GM12878 (cell line): Measurements from ENCODE around the gene STX3. TPM values are rescaled to one million over a fixed set of nuclear protein-coding genes. Genes with fewer than 3 reads are reported as not detected.

ENCODE experiments used
- ATAC-seq: fragments of 200-7000 bp; cut with Tn5 transposase; 3 replicates; pipeline ENCODE4 v1.9.1; 2020; ENCODE audit warnings: mild to moderate bottlenecking, moderate library complexity
- BruUV-seq: library from RNA; stranded (reverse); fragments of 400-500 nt; replicated peaks from 2 replicates; lab custom pipeline; 2021; lab: Mats Ljungman, UMichigan
- CTCF ChIA-PET: fragments of 300-600 bp; sonication (Branson Sonifier 250); formaldehyde crosslinking; extraction: SDS; loops from one replicate; lab custom pipeline; 2021; ENCODE audit warnings: inconsistent platforms; lab: Yijun Ruan, JAX
- POLR2A ChIA-PET: fragments of 350-600 bp; formaldehyde crosslinking; extraction: SDS; loops from one replicate; lab custom pipeline; 2021; ENCODE audit warnings: inconsistent platforms; lab: Charles Lee
- RAD21 ChIA-PET: fragments of 300-600 bp; sonication (Branson Sonifier 250); formaldehyde crosslinking; loops from one replicate; lab custom pipeline; 2023; ENCODE audit warnings: antibody characterized with exemption; ENCODE audit not compliant: unreplicated experiment; lab: Charles Lee
- SMC1A ChIA-PET: fragments of 300-600 bp; sonication (Branson Sonifier 250); formaldehyde crosslinking; loops from one replicate; lab custom pipeline; 2023; ENCODE audit not compliant: unreplicated experiment, uncharacterized antibody; lab: Charles Lee
- DNase-seq: peaks from one replicate; pipeline ENCODE4 v3.0.0-alpha.2; 2011; ENCODE audit warnings: low read depth, low spot score
- FAIRE-seq: peaks from 3 replicates; lab custom pipeline; 2011; peaks lifted over from hg19 to GRCh38; lab: Jason Lieb, UNC
- H2AFZ ChIP-seq: 2 replicates; pipeline ENCODE4 v1.6.0; 2011; ENCODE audit warnings: low read depth, low read length, control low read depth; ENCODE audit not compliant: control insufficient read depth
- H3K27ac ChIP-seq: 2 replicates; pipeline ENCODE4 v1.5.1; 2011; ENCODE audit warnings: control low read depth; ENCODE audit not compliant: control insufficient read depth, insufficient read depth
- H3K27me3 ChIP-seq, 2 experiments: replicated peaks in 1 of 2; 2 replicates each; pipeline versions ENCODE4 v1.6.0 to v1.6.1; 2011; ENCODE audit warnings: low read length in 1 of 2; ENCODE audit not compliant: control insufficient read depth in 2 of 2, insufficient read depth in 2 of 2
- H3K36me3 ChIP-seq, 2 experiments: 2 replicates each; pipeline ENCODE4 v1.5.1; 2011; ENCODE audit warnings: low read length in 1 of 2; ENCODE audit not compliant: control insufficient read depth in 2 of 2, insufficient read depth in 2 of 2
- H3K4me1 ChIP-seq: 2 replicates; pipeline ENCODE4 v1.6.1; 2011; ENCODE audit warnings: mild to moderate bottlenecking, low read length, moderate library complexity, mixed read lengths; ENCODE audit not compliant: control insufficient read depth, insufficient read depth
- H3K4me2 ChIP-seq: 2 replicates; pipeline ENCODE4 v1.6.0; 2011; ENCODE audit warnings: control low read depth; ENCODE audit not compliant: control insufficient read depth, insufficient read depth
- H3K4me3 ChIP-seq: fragments of 200-600 bp; sonication (generic); 2 replicates; pipeline ENCODE4 v1.5.1; 2016
- H3K79me2 ChIP-seq: 2 replicates; pipeline ENCODE4 v1.6.0; 2011; ENCODE audit warnings: low read length; ENCODE audit not compliant: control insufficient read depth, insufficient read depth
- H3K9ac ChIP-seq: 2 replicates; pipeline ENCODE4 v1.8.0; 2011; ENCODE audit warnings: low read length, control low read depth, mixed read lengths; ENCODE audit not compliant: control insufficient read depth, insufficient read depth
- H3K9me3 ChIP-seq: replicated peaks from 3 replicates; pipeline ENCODE4 v1.5.1; 2011; ENCODE audit warnings: mild to moderate bottlenecking, low read length; ENCODE audit not compliant: control insufficient read depth, insufficient read depth
- H4K20me1 ChIP-seq: 2 replicates; pipeline ENCODE4 v1.6.0; 2011; ENCODE audit not compliant: control insufficient read depth, insufficient read depth
- BMI1 ChIP-seq: fragments of 450-650 bp; IDR thresholded peaks from 2 replicates; pipeline ENCODE4 v1.6.1; 2016; ENCODE audit warnings: mild to moderate bottlenecking, moderate library complexity, borderline replicate concordance
- CHD1 ChIP-seq: IDR thresholded peaks from 2 replicates; pipeline ENCODE4 v1.6.1; 2012; ENCODE audit warnings: low read depth, low read length, improper control_type of control experiment
- ESRRA ChIP-seq: IDR thresholded peaks from 2 replicates; pipeline ENCODE4 v1.6.1; 2012; ENCODE audit warnings: mild to moderate bottlenecking, low read length, improper control_type of control experiment
- ETV6 ChIP-seq, 2 experiments: fragments of 450-650 bp in 1 of 2; IDR thresholded peaks in 1 of 2; conservative IDR thresholded peaks in 1 of 2; 2 replicates each; pipeline ENCODE4 v1.6.1; 2014; ENCODE audit warnings: antibody characterized with exemption in 1 of 2, borderline replicate concordance in 1 of 2, low read depth in 1 of 2, mild to moderate bottlenecking in 1 of 2, moderate library complexity in 1 of 2
- HDGF ChIP-seq: fragments of 450-650 bp; IDR thresholded peaks from 2 replicates; pipeline ENCODE4 v1.6.1; 2016; ENCODE audit warnings: antibody characterized with exemption
- JUNB ChIP-seq: IDR thresholded peaks from 2 replicates; pipeline ENCODE4 v1.6.1; 2016; ENCODE audit warnings: antibody characterized with exemption, mild to moderate bottlenecking
- KAT2A ChIP-seq: conservative IDR thresholded peaks from 2 replicates; pipeline ENCODE4 v1.6.1; 2011; ENCODE audit warnings: low read depth, low read length; ENCODE audit not compliant: control insufficient read depth
- KDM1A ChIP-seq: fragments of 200-600 bp; sonication (generic); IDR thresholded peaks from 2 replicates; pipeline ENCODE4 v1.6.1; 2016; ENCODE audit warnings: borderline replicate concordance
- MXI1 ChIP-seq: fragments of 150-350 bp; IDR thresholded peaks from 2 replicates; pipeline ENCODE4 v1.6.1; 2011; ENCODE audit warnings: low read depth, mild to moderate bottlenecking, inconsistent platforms, low read length, improper control_type of control experiment
- NFIC ChIP-seq: IDR thresholded peaks from 2 replicates; pipeline ENCODE4 v1.6.1; 2012; ENCODE audit warnings: low read depth, mild to moderate bottlenecking, inconsistent platforms, low read length, moderate library complexity
- NFXL1 ChIP-seq: fragments of 450-650 bp; IDR thresholded peaks from 2 replicates; pipeline ENCODE4 v1.6.1; 2017; ENCODE audit warnings: antibody characterized with exemption, mild to moderate bottlenecking, borderline replicate concordance
- SRF ChIP-seq, 2 experiments: IDR thresholded peaks; 2 replicates each; pipeline ENCODE4 v1.6.1; 2011; ENCODE audit warnings: low read depth in 2 of 2, low read length in 2 of 2, mild to moderate bottlenecking in 1 of 2, moderate library complexity in 1 of 2
- STAT3 ChIP-seq: IDR thresholded peaks from 2 replicates; pipeline ENCODE4 v1.6.1; 2011; ENCODE audit warnings: low read depth, low read length, improper control_type of control experiment
- SUPT20H ChIP-seq: IDR thresholded peaks from 2 replicates; pipeline ENCODE4 v1.6.1; 2011; ENCODE audit warnings: low read depth, mild to moderate bottlenecking, low read length, moderate library complexity, borderline replicate concordance; ENCODE audit not compliant: control insufficient read depth
- ZBED1 ChIP-seq: IDR thresholded peaks from 2 replicates; pipeline ENCODE4 v1.6.1; 2016; ENCODE audit warnings: borderline replicate concordance
- ZBTB33 ChIP-seq: fragments of 450-650 bp; IDR thresholded peaks from 2 replicates; pipeline ENCODE4 v1.6.1; 2017; ENCODE audit warnings: mild to moderate bottlenecking
- ZNF217 ChIP-seq: fragments of 450-650 bp; IDR thresholded peaks from 2 replicates; pipeline ENCODE4 v1.6.1; 2017; ENCODE audit warnings: antibody characterized with exemption, mild to moderate bottlenecking
- WGBS: methylation state at CpG from one replicate; pipeline ENCODE4 v1.1.6; 2016; ENCODE audit warnings: low lambda C conversion rate; ENCODE audit not compliant: insufficient replicate concordance, insufficient coverage; ENCODE audit errors: missing lambda C conversion rate; 5-methylcytosine and 5-hydroxymethylcytosine counted together
- in situ Hi-C: fragments of 300-500 bp; cut with MboI; formaldehyde crosslinking; loops from 9 replicates; pipeline ENCODE4 v1.14.3; 2018; ENCODE audit warnings: mixed read lengths
- intact Hi-C: fragments of 100-400 bp; cut with micrococcal nuclease; formaldehyde crosslinking; loops from one replicate; pipeline ENCODE4 v1.14.2; 2022; ENCODE audit not compliant: unreplicated experiment
- polyA plus RNA-seq, 11 experiments: library from polyadenylated mRNA; depleted of rRNA in 4 of 11; unstranded in 6 of 11; stranded (reverse) in 5 of 11; fragments of >200 nt; fragmentation: Nextera tagmentation in 4 of 11; fragmentation: Illumina TruSeq in 1 of 11; extraction: Ambion mirVana in 4 of 11; extraction: Trizol in 1 of 11; gene quantifications; 1 replicate in 1 of 11; 2 replicates in 10 of 11; pipeline versions ENCODE4 v1.2.1 to v1.2.3, GENCODE V29; 2011 to 2016; ENCODE audit warnings: inconsistent platforms in 2 of 11, missing spikeins in 2 of 11, low read depth in 1 of 11
- total RNA-seq, 4 experiments: library from RNA; depleted of rRNA in 3 of 4; stranded (reverse); fragments of >200 nt in 3 of 4; fragmentation: Illumina TruSeq in 1 of 4; extraction: Trizol in 1 of 4; gene quantifications; 2 replicates each; pipeline versions ENCODE4 v1.2.1 to v1.2.3, GENCODE V29; 2013 to 2021
- TF ChIP-seq, protein P1 (sequence below): fragments of 450-650 bp; IDR thresholded peaks from 2 replicates; pipeline ENCODE4 v1.6.1; 2017; ENCODE audit warnings: mild to moderate bottlenecking, moderate library complexity

Gene STX3
- total and polyA plus RNA-seq, 10 of the 15 experiments (the other 5 are each of a cell fraction or from before 2014, with no cell fraction given) = 0.11 to 2.5 (median 1.1) TPM

GRCh38 chr11:59706518-59707285, 48.5 kb upstream of the STX3 start:
- H3K9ac ChIP-seq = no peak overlapping the region
- SMC1A ChIA-PET = interaction anchor here (1.0 kb wide), 1 partner anchor 20 kb away, joined by 3 read pairs; no protein-coding TSS in a partner anchor
- H2AFZ ChIP-seq = no peak overlapping the region

More at GRCh38 chr11:59706518-59707285, 48.5 kb upstream of the STX3 start:
- intact Hi-C loops (no loop called here), in situ Hi-C loops (no loop called here)
- no peaks in the 10 kb centered on the region for H3K4me1 ChIP-seq
- no peak overlapping the region for H3K4me3 ChIP-seq
- no peaks in the 10 kb centered on the region for H3K9me3 ChIP-seq
- no peaks in the 10 kb centered on the region for H3K36me3 ChIP-seq
- no peak overlapping the region for H3K27ac ChIP-seq
- DNase-seq (no peak), ATAC-seq (no peak), FAIRE-seq (no peak)
- ChIA-PET RAD21 (no interaction called here), POLR2A (no interaction called here), CTCF (no interaction called here)
- no peak overlapping the region for H3K4me2 ChIP-seq
- WGBS = 71% methylated on average over 5 of the region's 5 CpGs
- H4K20me1 ChIP-seq = no peaks in the 10 kb centered on the region
- no peak for TF ChIP-seq JUNB
- no peak for TF ChIP-seq ESRRA
- no peak for TF ChIP-seq SUPT20H
- no peak for TF ChIP-seq MXI1
- TF ChIP-seq STAT3 = no peak
- TF ChIP-seq BMI1 = no peak
- no peak for TF ChIP-seq ZBTB33
- TF ChIP-seq CHD1 = no peak
- TF ChIP-seq, protein P1, sequence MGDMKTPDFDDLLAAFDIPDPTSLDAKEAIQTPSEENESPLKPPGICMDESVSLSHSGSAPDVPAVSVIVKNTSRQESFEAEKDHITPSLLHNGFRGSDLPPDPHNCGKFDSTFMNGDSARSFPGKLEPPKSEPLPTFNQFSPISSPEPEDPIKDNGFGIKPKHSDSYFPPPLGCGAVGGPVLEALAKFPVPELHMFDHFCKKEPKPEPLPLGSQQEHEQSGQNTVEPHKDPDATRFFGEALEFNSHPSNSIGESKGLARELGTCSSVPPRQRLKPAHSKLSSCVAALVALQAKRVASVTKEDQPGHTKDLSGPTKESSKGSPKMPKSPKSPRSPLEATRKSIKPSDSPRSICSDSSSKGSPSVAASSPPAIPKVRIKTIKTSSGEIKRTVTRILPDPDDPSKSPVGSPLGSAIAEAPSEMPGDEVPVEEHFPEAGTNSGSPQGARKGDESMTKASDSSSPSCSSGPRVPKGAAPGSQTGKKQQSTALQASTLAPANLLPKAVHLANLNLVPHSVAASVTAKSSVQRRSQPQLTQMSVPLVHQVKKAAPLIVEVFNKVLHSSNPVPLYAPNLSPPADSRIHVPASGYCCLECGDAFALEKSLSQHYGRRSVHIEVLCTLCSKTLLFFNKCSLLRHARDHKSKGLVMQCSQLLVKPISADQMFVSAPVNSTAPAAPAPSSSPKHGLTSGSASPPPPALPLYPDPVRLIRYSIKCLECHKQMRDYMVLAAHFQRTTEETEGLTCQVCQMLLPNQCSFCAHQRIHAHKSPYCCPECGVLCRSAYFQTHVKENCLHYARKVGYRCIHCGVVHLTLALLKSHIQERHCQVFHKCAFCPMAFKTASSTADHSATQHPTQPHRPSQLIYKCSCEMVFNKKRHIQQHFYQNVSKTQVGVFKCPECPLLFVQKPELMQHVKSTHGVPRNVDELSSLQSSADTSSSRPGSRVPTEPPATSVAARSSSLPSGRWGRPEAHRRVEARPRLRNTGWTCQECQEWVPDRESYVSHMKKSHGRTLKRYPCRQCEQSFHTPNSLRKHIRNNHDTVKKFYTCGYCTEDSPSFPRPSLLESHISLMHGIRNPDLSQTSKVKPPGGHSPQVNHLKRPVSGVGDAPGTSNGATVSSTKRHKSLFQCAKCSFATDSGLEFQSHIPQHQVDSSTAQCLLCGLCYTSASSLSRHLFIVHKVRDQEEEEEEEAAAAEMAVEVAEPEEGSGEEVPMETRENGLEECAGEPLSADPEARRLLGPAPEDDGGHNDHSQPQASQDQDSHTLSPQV = no peak
- TF ChIP-seq ZNF217 = no peak
- TF ChIP-seq HDGF = no peak
- no peak for TF ChIP-seq NFIC
- no peak for TF ChIP-seq ETV6 (conservative IDR thresholded peaks at IDR 0.05 in 1 of 2, IDR thresholded peaks at IDR 0.05 in 1 of 2; ENCODE audit: borderline replicate concordance in 1 of 2, low read depth in 1 of 2)
- no peak for TF ChIP-seq ZBED1
- no peak for TF ChIP-seq KAT2A
- no peak for TF ChIP-seq SRF (IDR thresholded peaks at IDR 0.05; ENCODE audit: low read depth in 2 of 2, low read length in 2 of 2)
- no peak for TF ChIP-seq NFXL1
- TF ChIP-seq KDM1A = no peak
- no peaks in the 10 kb centered on the region for H3K79me2 ChIP-seq
- no peaks in the 10 kb centered on the region for H3K27me3 ChIP-seq
- no TSS peak for BruUV-seq
